ENCODE measurements around the gene SOX1. TPM values are rescaled to one million over a fixed set of nuclear protein-coding genes. Genes with fewer than 3 reads are reported as not detected.

The SOX1 gene
- total and polyA plus RNA-seq, 9 donors, result not detected

GRCh38 chr13:112069061-112069844 lies 2.3 kb downstream of the SOX1 start:
- intact Hi-C loops (cut with DNase I), result no loop called here
- DNase-seq, result no peak
- Histone ChIP-seq H3K36me3 (no peaks in the 10 kb centered on the region), H3K27me3 (no peaks in the 10 kb centered on the region), H3K4me3 (no peak overlapping the region), H3K4me1 (ENCODE audit: insufficient read depth) (peaks cover 3% of the 10 kb centered on the region), H3K9me3 (no peaks in the 10 kb centered on the region), H3K27ac (no peak overlapping the region)
- no peak for TF ChIP-seq POLR2A (IDR thresholded peaks at IDR 0.05)
- no peak for TF ChIP-seq EP300 (IDR thresholded peaks at IDR 0.05)
- TF ChIP-seq CTCF (IDR thresholded peaks at IDR 0.05), result no peak
- WGBS, 3 donors, result 4 to 7% (median 6%) methylated on average over 33 of the region's 33 CpGs

GRCh38 chr13:112069845-112070251 lies 2.9 kb downstream of the SOX1 start:
- 5 to 13% (median 7%) methylated on average over 17 of the region's 17 CpGs for WGBS, 3 donors
- DNase-seq, result no peak
- H3K27me3 ChIP-seq, result no peaks in the 10 kb centered on the region
- H3K4me3 ChIP-seq, result no peak overlapping the region
- peaks cover 3% of the 10 kb centered on the region for H3K4me1 ChIP-seq (ENCODE audit: insufficient read depth)
- TF ChIP-seq POLR2A (IDR thresholded peaks at IDR 0.05), result no peak
- no peak for TF ChIP-seq CTCF (IDR thresholded peaks at IDR 0.05)
- no peak for TF ChIP-seq EP300 (IDR thresholded peaks at IDR 0.05)
- no peak overlapping the region for H3K27ac ChIP-seq
- intact Hi-C loops (cut with DNase I), result no loop called here
- H3K9me3 ChIP-seq, result no peaks in the 10 kb centered on the region
- H3K36me3 ChIP-seq, result no peaks in the 10 kb centered on the region

GRCh38 chr13:112071102-112071722 lies 4.3 kb downstream of the SOX1 start:
- H3K36me3 ChIP-seq, result no peaks in the 10 kb centered on the region
- H3K27me3 ChIP-seq, result no peaks in the 10 kb centered on the region
- intact Hi-C loops (cut with DNase I), result no loop called here
- H3K4me1 ChIP-seq (ENCODE audit: insufficient read depth), result peaks cover 3% of the 10 kb centered on the region
- peaks cover 0 to 5% of the 10 kb centered on the region in 2 donors for H3K9me3 ChIP-seq
- 24 to 33% (median 28%) methylated on average over 13 of the region's 13 CpGs for WGBS, 3 donors
- no peak overlapping the region for H3K27ac ChIP-seq
- no peak for DNase-seq
- TF ChIP-seq EP300 (IDR thresholded peaks at IDR 0.05) (no peak), CTCF (IDR thresholded peaks at IDR 0.05) (no peak), POLR2A (IDR thresholded peaks at IDR 0.05) (no peak)
- no peak overlapping the region for H3K4me3 ChIP-seq

- TF ChIP-seq POLR2A (IDR thresholded peaks at IDR 0.05), result no peak
- no peak for TF ChIP-seq CTCF (IDR thresholded peaks at IDR 0.05)
- TF ChIP-seq EP300 (IDR thresholded peaks at IDR 0.05), result no peak
- H3K27me3 ChIP-seq, result no peaks in the 10 kb centered on the region
- WGBS, 3 donors, result 10 to 13% (median 10%) methylated on average over 56 to 59 of the region's 59 CpGs
Measured at GRCh38 chr13:112071723-112072533, 5.0 kb downstream of the SOX1 start.

More at GRCh38 chr13:112071723-112072533, 5.0 kb downstream of the SOX1 start:
- H3K4me1 ChIP-seq (ENCODE audit: insufficient read depth), result peaks cover 3% of the 10 kb centered on the region
- H3K36me3 ChIP-seq, result no peaks in the 10 kb centered on the region
- H3K27ac ChIP-seq, result no peak overlapping the region
- no peak overlapping the region for H3K4me3 ChIP-seq
- no peak for DNase-seq
- peaks cover 0 to 5% of the 10 kb centered on the region in 2 donors for H3K9me3 ChIP-seq
- intact Hi-C loops (cut with DNase I), result no loop called here

Measured in ovary (tissue), 9 donors.